HL-60 (cell line): ENCODE measurements around the gene EDNRA.

Experiments used
- DNase-seq, 2 experiments: peaks; one replicate each; pipeline ENCODE4 v3.0.0-alpha.2; 2010 to 2020; ENCODE audit warnings: low read depth in 1 of 2, low spot score in 1 of 2
- H3K27ac ChIP-seq: fragments of 250-450 bp; sonication (Bioruptor Pico); replicated peaks from 2 replicates; pipeline ENCODE4 v1.5.1; 2020; ENCODE audit warnings: mild to moderate bottlenecking, moderate library complexity
- H3K27me3 ChIP-seq: fragments of 250-450 bp; sonication (Bioruptor Pico); 2 replicates; pipeline ENCODE4 v1.5.1; 2021; ENCODE audit warnings: mild to moderate bottlenecking, moderate library complexity; ENCODE audit not compliant: insufficient read depth, poor library complexity, severe bottlenecking
- H3K4me3 ChIP-seq: replicated peaks from 2 replicates; pipeline ENCODE4 v1.5.1; 2011; ENCODE audit warnings: mild to moderate bottlenecking, control low read depth, low read length; ENCODE audit not compliant: insufficient read depth
- GABPA ChIP-seq: IDR thresholded peaks from 2 replicates; pipeline ENCODE4 v1.6.1; 2012; ENCODE audit warnings: low read depth
- POLR2AphosphoS5 ChIP-seq: IDR thresholded peaks from 2 replicates; pipeline ENCODE4 v1.6.1; 2012; ENCODE audit warnings: low read depth
- SPI1 ChIP-seq: IDR thresholded peaks from 2 replicates; pipeline ENCODE4 v1.6.1; 2012; ENCODE audit warnings: low read depth, mild to moderate bottlenecking, borderline replicate concordance
- TF ChIP-seq, protein P1 (sequence below): IDR thresholded peaks from one replicate; pipeline ENCODE4 v1.5.1; 2011; ENCODE audit warnings: low read length, control low read depth, inconsistent platforms; ENCODE audit not compliant: insufficient read depth
- TF ChIP-seq, protein P2 (sequence below): IDR thresholded peaks from 2 replicates; pipeline ENCODE4 v1.6.1; 2012; ENCODE audit warnings: low read depth; ENCODE audit not compliant: insufficient replicate concordance

Gene EDNRA

DNA sequence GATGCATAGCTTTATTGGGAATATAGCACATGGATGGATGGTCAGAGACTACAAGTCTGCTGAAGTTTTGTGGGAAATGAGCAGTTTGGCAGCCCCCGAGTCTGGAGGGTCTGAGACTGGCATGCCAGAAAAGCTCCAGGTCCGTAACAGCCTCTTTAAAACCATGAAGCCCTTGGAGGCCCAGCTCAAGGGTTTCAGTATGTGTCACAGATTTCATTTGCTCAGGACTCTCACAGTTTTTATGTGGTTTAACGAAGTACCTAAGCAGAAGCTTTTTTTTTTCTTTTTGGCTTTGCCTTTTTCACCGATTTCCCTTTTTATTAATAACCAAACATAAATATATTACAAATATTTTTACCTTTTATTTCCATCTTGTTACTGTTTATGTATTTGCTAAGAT lies 105.7 kb downstream of the EDNRA start:
- DNase-seq, result no peak
- Histone ChIP-seq H3K27ac (no peak overlapping the region), H3K4me3 (no peak overlapping the region), H3K27me3 (no peaks in the 10 kb centered on the region)
- TF ChIP-seq, protein P1, sequence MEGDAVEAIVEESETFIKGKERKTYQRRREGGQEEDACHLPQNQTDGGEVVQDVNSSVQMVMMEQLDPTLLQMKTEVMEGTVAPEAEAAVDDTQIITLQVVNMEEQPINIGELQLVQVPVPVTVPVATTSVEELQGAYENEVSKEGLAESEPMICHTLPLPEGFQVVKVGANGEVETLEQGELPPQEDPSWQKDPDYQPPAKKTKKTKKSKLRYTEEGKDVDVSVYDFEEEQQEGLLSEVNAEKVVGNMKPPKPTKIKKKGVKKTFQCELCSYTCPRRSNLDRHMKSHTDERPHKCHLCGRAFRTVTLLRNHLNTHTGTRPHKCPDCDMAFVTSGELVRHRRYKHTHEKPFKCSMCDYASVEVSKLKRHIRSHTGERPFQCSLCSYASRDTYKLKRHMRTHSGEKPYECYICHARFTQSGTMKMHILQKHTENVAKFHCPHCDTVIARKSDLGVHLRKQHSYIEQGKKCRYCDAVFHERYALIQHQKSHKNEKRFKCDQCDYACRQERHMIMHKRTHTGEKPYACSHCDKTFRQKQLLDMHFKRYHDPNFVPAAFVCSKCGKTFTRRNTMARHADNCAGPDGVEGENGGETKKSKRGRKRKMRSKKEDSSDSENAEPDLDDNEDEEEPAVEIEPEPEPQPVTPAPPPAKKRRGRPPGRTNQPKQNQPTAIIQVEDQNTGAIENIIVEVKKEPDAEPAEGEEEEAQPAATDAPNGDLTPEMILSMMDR, result no peak
- TF ChIP-seq GABPA (no peak), POLR2AphosphoS5 (no peak), SPI1 (no peak)
- TF ChIP-seq, protein P2, sequence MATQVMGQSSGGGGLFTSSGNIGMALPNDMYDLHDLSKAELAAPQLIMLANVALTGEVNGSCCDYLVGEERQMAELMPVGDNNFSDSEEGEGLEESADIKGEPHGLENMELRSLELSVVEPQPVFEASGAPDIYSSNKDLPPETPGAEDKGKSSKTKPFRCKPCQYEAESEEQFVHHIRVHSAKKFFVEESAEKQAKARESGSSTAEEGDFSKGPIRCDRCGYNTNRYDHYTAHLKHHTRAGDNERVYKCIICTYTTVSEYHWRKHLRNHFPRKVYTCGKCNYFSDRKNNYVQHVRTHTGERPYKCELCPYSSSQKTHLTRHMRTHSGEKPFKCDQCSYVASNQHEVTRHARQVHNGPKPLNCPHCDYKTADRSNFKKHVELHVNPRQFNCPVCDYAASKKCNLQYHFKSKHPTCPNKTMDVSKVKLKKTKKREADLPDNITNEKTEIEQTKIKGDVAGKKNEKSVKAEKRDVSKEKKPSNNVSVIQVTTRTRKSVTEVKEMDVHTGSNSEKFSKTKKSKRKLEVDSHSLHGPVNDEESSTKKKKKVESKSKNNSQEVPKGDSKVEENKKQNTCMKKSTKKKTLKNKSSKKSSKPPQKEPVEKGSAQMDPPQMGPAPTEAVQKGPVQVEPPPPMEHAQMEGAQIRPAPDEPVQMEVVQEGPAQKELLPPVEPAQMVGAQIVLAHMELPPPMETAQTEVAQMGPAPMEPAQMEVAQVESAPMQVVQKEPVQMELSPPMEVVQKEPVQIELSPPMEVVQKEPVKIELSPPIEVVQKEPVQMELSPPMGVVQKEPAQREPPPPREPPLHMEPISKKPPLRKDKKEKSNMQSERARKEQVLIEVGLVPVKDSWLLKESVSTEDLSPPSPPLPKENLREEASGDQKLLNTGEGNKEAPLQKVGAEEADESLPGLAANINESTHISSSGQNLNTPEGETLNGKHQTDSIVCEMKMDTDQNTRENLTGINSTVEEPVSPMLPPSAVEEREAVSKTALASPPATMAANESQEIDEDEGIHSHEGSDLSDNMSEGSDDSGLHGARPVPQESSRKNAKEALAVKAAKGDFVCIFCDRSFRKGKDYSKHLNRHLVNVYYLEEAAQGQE, result no peak

DNA sequence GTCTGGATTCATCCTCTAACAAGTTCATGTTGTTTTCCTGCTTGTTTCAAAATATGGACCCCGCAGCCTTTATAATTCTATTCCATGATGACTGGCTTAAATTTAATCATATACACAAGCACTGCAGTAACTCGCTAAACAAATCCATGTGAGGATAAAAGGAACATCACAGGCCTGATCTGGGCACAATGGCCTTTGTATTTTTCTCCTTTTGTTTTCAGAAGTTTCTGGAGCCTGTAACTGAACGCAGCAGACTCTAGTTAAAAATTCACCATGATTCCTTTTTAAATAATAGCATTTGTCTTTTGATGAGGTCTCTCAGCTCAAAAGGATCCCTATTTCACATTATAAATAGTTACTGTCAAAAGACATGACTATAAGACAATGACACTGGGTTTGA lies 106.1 kb downstream of the EDNRA start:
- H3K27ac ChIP-seq, result no peak overlapping the region
- H3K27me3 ChIP-seq, result no peaks in the 10 kb centered on the region
- H3K4me3 ChIP-seq, result no peak overlapping the region
- no peak for DNase-seq
- TF ChIP-seq SPI1, result no peak
- no peak for TF ChIP-seq POLR2AphosphoS5
- TF ChIP-seq, protein P1, result no peak
- TF ChIP-seq, protein P2, result no peak
- no peak for TF ChIP-seq GABPA

- Histone ChIP-seq H3K27ac (no peak overlapping the region), H3K4me3 (no peak overlapping the region), H3K27me3 (no peaks in the 10 kb centered on the region)
- no peak for DNase-seq
- no peak for TF ChIP-seq SPI1
- TF ChIP-seq, protein P2, result no peak
- no peak for TF ChIP-seq POLR2AphosphoS5
- TF ChIP-seq GABPA, result no peak
- TF ChIP-seq, protein P1, result no peak
Measured at GRCh38 chr4:147589586-147589985, 108.7 kb downstream of the EDNRA start.
